GM23338 (cell line): ENCODE measurements around the gene ATP6V0C. TPM values are rescaled to one million over a fixed set of nuclear protein-coding genes. Genes with fewer than 3 reads are reported as not detected.

ENCODE experiments used
- ATAC-seq: fragments of 200-7000 bp; cut with Tn5 transposase; 3 replicates; pipeline ENCODE4 v1.9.1; 2020
- DNase-seq: peaks from one replicate; pipeline ENCODE4 v3.0.0-alpha.2; 2015; ENCODE audit warnings: low spot score
- H2AFZ ChIP-seq: fragments of 200-600 bp; sonication (generic); 2 replicates; pipeline ENCODE4 v1.8.0; 2016; ENCODE audit warnings: antibody characterized with exemption, mild to moderate bottlenecking, moderate library complexity
- H3F3A ChIP-seq: fragments of 200-600 bp; sonication (generic); replicated peaks from 2 replicates; pipeline ENCODE4 v1.8.0; 2017; ENCODE audit warnings: antibody characterized with exemption, mixed run types, low read depth
- H3K27ac ChIP-seq: fragments of 200-600 bp; sonication (generic); 2 replicates; pipeline ENCODE4 v1.6.1; 2016; ENCODE audit warnings: low read depth
- H3K27me3 ChIP-seq: fragments of 200-600 bp; sonication (generic); 2 replicates; pipeline ENCODE4 v1.8.0; 2016; ENCODE audit warnings: mild to moderate bottlenecking, mixed run types, moderate library complexity; ENCODE audit not compliant: insufficient read depth
- H3K36me3 ChIP-seq: fragments of 200-600 bp; sonication (generic); 2 replicates; pipeline ENCODE4 v1.8.0; 2016; ENCODE audit warnings: mild to moderate bottlenecking; ENCODE audit not compliant: insufficient read depth
- H3K4me1 ChIP-seq: fragments of 200-600 bp; sonication (generic); 2 replicates; pipeline ENCODE4 v1.8.0; 2016; ENCODE audit warnings: mild to moderate bottlenecking, moderate library complexity; ENCODE audit not compliant: insufficient read depth
- H3K4me2 ChIP-seq: fragments of 200-600 bp; sonication (generic); 2 replicates; pipeline ENCODE4 v1.7.1; 2017; ENCODE audit warnings: mixed run types
- H3K4me3 ChIP-seq: fragments of 200-600 bp; sonication (generic); 2 replicates; pipeline ENCODE4 v1.6.1; 2016; ENCODE audit warnings: mixed run types
- H3K79me2 ChIP-seq: fragments of 200-600 bp; sonication (generic); replicated peaks from 2 replicates; pipeline ENCODE4 v1.8.0; 2017; ENCODE audit warnings: mild to moderate bottlenecking; ENCODE audit not compliant: insufficient read depth
- H3K9me2 ChIP-seq: fragments of 200-600 bp; sonication (generic); 2 replicates; pipeline ENCODE4 v1.8.0; 2017; ENCODE audit not compliant: insufficient read depth
- H4K20me1 ChIP-seq: fragments of 200-600 bp; sonication (generic); replicated peaks from 2 replicates; pipeline ENCODE4 v1.8.0; 2017; ENCODE audit warnings: mild to moderate bottlenecking; ENCODE audit not compliant: insufficient read depth
- H3K27ac Mint-ChIP-seq: 2 replicates; pipeline ENCODE4 v1.8.0; 2020; ENCODE audit warnings: inconsistent platforms, mild to moderate bottlenecking, moderate library complexity, mixed read lengths
- H3K27me3 Mint-ChIP-seq: 3 replicates; pipeline ENCODE4 v1.8.0; 2022; ENCODE audit warnings: low read depth, mild to moderate bottlenecking, moderate library complexity, mixed read lengths, inconsistent platforms; ENCODE audit not compliant: insufficient read depth, poor library complexity
- H3K36me3 Mint-ChIP-seq: 3 replicates; pipeline ENCODE4 v1.8.0; 2021; ENCODE audit warnings: low read depth, mild to moderate bottlenecking, inconsistent platforms, moderate library complexity, mixed read lengths
- H3K4me1 Mint-ChIP-seq: 3 replicates; pipeline ENCODE4 v1.8.0; 2020; ENCODE audit warnings: mild to moderate bottlenecking, inconsistent platforms, mixed read lengths
- H3K4me3 Mint-ChIP-seq: 3 replicates; pipeline ENCODE4 v1.8.0; 2021; ENCODE audit warnings: moderate library complexity, mild to moderate bottlenecking, inconsistent platforms, mixed read lengths
- H3K9me3 Mint-ChIP-seq: 3 replicates; pipeline ENCODE4 v1.8.0; 2020; ENCODE audit warnings: moderate library complexity, mild to moderate bottlenecking, inconsistent platforms, mixed read lengths
- CREB1 ChIP-seq: fragments of 250-450 bp; sonication (Bioruptor Pico); IDR thresholded peaks from 2 replicates; pipeline ENCODE4 v1.5.0; 2020; ENCODE audit warnings: low read depth, mild to moderate bottlenecking, moderate library complexity
- CTCF ChIP-seq, 2 experiments: fragments of 200-600 bp in 1 of 2; sonication (generic) in 1 of 2; conservative IDR thresholded peaks; 2 replicates each; pipeline versions ENCODE4 v1.5.1 to v1.6.1; 2016 to 2017; ENCODE audit warnings: antibody characterized with exemption in 2 of 2, low read depth in 2 of 2, mild to moderate bottlenecking in 2 of 2, moderate library complexity in 1 of 2
- ETS1 ChIP-seq: IDR thresholded peaks from 2 replicates; pipeline ENCODE4 v1.6.1; 2016; ENCODE audit warnings: antibody characterized with exemption
- EZH2 ChIP-seq: fragments of 200-600 bp; sonication (generic); IDR thresholded peaks from one replicate; pipeline ENCODE4 v1.8.0; 2017; ENCODE audit warnings: antibody characterized with exemption, mild to moderate bottlenecking, low read depth; ENCODE audit not compliant: unreplicated experiment
- EZH2phosphoT487 ChIP-seq: fragments of 200-600 bp; sonication (generic); IDR thresholded peaks from one replicate; pipeline ENCODE4 v1.8.1; 2018; ENCODE audit warnings: antibody characterized with exemption; ENCODE audit not compliant: unreplicated experiment
- JUNB ChIP-seq: IDR thresholded peaks from one replicate; pipeline ENCODE4 v1.6.1; 2016; ENCODE audit warnings: antibody characterized with exemption; ENCODE audit not compliant: unreplicated experiment
- NANOG ChIP-seq: IDR thresholded peaks from 2 replicates; pipeline ENCODE4 v1.6.1; 2016; ENCODE audit warnings: antibody characterized with exemption, borderline replicate concordance
- POLR2AphosphoS5 ChIP-seq: IDR thresholded peaks from 2 replicates; pipeline ENCODE4 v1.6.1; 2016; ENCODE audit warnings: antibody characterized with exemption, low read depth
- REST ChIP-seq: IDR thresholded peaks from one replicate; pipeline ENCODE4 v1.6.1; 2018; ENCODE audit warnings: antibody characterized with exemption; ENCODE audit not compliant: unreplicated experiment
- STAT1 ChIP-seq: IDR thresholded peaks from one replicate; pipeline ENCODE4 v1.6.1; 2016; ENCODE audit warnings: antibody characterized with exemption; ENCODE audit not compliant: unreplicated experiment
- ZNF114 ChIP-seq: fragments of 250-450 bp; sonication (Bioruptor Pico); IDR thresholded peaks from 2 replicates; pipeline ENCODE4 v1.5.0; 2020; ENCODE audit warnings: mild to moderate bottlenecking, moderate library complexity
- ZNF331 ChIP-seq: fragments of 250-450 bp; sonication (Bioruptor Pico); IDR thresholded peaks from 2 replicates; pipeline ENCODE4 v1.5.0; 2020; ENCODE audit warnings: low read depth, mild to moderate bottlenecking, moderate library complexity
- ZNF462 ChIP-seq: fragments of 250-450 bp; sonication (Bioruptor Pico); IDR thresholded peaks from 2 replicates; pipeline ENCODE4 v1.5.0; 2020; ENCODE audit warnings: mild to moderate bottlenecking, moderate library complexity
- polyA plus RNA-seq: library from polyadenylated mRNA; unstranded; fragments of >200 nt; fragmentation: Nextera tagmentation; extraction: Ambion mirVana; gene quantifications from 2 replicates; pipeline ENCODE4 v1.2.1, GENCODE V29; 2016
- total RNA-seq: library from RNA; depleted of rRNA; stranded (reverse); fragments of >200 nt; shearing (Covaris generic); gene quantifications from 2 replicates; pipeline ENCODE4 v1.2.3, GENCODE V29; 2014

ATP6V0C gene
- total and polyA plus RNA-seq, 2 experiments from 2014 or later: 98.2 to 162 TPM

- no peak overlapping the region for H3K4me2 ChIP-seq
- H3K27ac ChIP-seq: no peak overlapping the region
- no peak for TF ChIP-seq CREB1 (CRISPR knock-in tag)
- TF ChIP-seq ZNF462: no peak
- TF ChIP-seq ZNF331 (CRISPR knock-in tag): no peak
- TF ChIP-seq EZH2: no peak
- no peak for TF ChIP-seq ETS1
- no peak for TF ChIP-seq ZNF114 (CRISPR knock-in tag)
- TF ChIP-seq JUNB: no peak
- no peak for TF ChIP-seq NANOG
- TF ChIP-seq STAT1: no peak
- TF ChIP-seq POLR2AphosphoS5: no peak
- no peak for TF ChIP-seq EZH2phosphoT487
- TF ChIP-seq CTCF (conservative IDR thresholded peaks at IDR 0.05; ENCODE audit: low read depth in 2 of 2): no peak
- TF ChIP-seq REST: no peak
- peaks cover 7% of the 10 kb centered on the region; the same call in 1 of the 2 replicates for H3F3A ChIP-seq
- no peak for DNase-seq
- H3K36me3 Mint-ChIP-seq: no peaks in the 10 kb centered on the region
- H3K4me1 ChIP-seq: peaks cover 12% of the 10 kb centered on the region; the same call in 1 of the 2 replicates
- no peaks in the 10 kb centered on the region for H3K27me3 ChIP-seq
- H4K20me1 ChIP-seq: no peaks in the 10 kb centered on the region
- no peak overlapping the region for H3K4me3 ChIP-seq
- H3K9me3 Mint-ChIP-seq: no peaks in the 10 kb centered on the region; the same call in 2 of the 3 replicates
- no peak overlapping the region for H2AFZ ChIP-seq
- H3K79me2 ChIP-seq: no peaks in the 10 kb centered on the region
- peaks cover 20% of the 10 kb centered on the region for H3K4me1 Mint-ChIP-seq
- H3K9me2 ChIP-seq: no peaks in the 10 kb centered on the region
- peaks cover 24% of the 10 kb centered on the region for H3K27me3 Mint-ChIP-seq
- H3K36me3 ChIP-seq: no peaks in the 10 kb centered on the region
- no peak for ATAC-seq
- H3K27ac Mint-ChIP-seq: no peak overlapping the region
- H3K4me3 Mint-ChIP-seq: no peak overlapping the region
Observed at GRCh38 chr16:2507665-2508064, 6.1 kb upstream of the ATP6V0C start.
